ENCODE results near the gene LYSMD2. TPM values are rescaled to one million over a fixed set of nuclear protein-coding genes. Genes with fewer than 3 reads are reported as not detected.

LYSMD2 gene
- total RNA-seq, 1 experiment from 2014 or later = 2.2 TPM

DNA sequence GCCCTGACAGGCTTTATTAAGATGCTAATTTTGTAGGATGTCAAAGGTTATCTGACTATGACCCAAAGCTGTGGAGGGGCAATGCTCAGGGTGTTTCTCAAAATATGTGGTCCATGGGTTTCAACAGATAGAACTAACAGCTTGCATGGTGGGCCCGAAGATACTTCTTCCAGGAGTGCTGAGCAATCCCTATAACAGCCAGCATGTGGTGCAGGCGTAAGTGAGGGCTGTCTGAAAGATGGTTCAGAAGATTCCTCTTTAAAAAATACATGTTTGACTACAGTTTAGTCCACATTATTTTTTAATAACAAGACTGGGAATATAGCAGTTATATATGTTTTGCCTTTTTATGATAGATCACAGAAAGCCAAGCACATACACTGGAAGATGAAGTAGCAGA is 48.6 kb downstream of the LYSMD2 start (continued):
- TF ChIP-seq, protein P1, sequence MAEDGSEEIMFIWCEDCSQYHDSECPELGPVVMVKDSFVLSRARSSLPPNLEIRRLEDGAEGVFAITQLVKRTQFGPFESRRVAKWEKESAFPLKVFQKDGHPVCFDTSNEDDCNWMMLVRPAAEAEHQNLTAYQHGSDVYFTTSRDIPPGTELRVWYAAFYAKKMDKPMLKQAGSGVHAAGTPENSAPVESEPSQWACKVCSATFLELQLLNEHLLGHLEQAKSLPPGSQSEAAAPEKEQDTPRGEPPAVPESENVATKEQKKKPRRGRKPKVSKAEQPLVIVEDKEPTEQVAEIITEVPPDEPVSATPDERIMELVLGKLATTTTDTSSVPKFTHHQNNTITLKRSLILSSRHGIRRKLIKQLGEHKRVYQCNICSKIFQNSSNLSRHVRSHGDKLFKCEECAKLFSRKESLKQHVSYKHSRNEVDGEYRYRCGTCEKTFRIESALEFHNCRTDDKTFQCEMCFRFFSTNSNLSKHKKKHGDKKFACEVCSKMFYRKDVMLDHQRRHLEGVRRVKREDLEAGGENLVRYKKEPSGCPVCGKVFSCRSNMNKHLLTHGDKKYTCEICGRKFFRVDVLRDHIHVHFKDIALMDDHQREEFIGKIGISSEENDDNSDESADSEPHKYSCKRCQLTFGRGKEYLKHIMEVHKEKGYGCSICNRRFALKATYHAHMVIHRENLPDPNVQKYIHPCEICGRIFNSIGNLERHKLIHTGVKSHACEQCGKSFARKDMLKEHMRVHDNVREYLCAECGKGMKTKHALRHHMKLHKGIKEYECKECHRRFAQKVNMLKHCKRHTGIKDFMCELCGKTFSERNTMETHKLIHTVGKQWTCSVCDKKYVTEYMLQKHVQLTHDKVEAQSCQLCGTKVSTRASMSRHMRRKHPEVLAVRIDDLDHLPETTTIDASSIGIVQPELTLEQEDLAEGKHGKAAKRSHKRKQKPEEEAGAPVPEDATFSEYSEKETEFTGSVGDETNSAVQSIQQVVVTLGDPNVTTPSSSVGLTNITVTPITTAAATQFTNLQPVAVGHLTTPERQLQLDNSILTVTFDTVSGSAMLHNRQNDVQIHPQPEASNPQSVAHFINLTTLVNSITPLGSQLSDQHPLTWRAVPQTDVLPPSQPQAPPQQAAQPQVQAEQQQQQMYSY (CRISPR knock-in tag; IDR thresholded peaks at IDR 0.05) = no peak
- TF ChIP-seq ZNF121 (CRISPR knock-in tag; IDR thresholded peaks at IDR 0.05) = no peak
- TF ChIP-seq IRF2 (CRISPR knock-in tag; IDR thresholded peaks at IDR 0.05; ENCODE audit: borderline replicate concordance, low read depth) = no peak
- no peak for TF ChIP-seq PRRX2 (CRISPR knock-in tag; IDR thresholded peaks at IDR 0.05)
- TF ChIP-seq, protein P2, sequence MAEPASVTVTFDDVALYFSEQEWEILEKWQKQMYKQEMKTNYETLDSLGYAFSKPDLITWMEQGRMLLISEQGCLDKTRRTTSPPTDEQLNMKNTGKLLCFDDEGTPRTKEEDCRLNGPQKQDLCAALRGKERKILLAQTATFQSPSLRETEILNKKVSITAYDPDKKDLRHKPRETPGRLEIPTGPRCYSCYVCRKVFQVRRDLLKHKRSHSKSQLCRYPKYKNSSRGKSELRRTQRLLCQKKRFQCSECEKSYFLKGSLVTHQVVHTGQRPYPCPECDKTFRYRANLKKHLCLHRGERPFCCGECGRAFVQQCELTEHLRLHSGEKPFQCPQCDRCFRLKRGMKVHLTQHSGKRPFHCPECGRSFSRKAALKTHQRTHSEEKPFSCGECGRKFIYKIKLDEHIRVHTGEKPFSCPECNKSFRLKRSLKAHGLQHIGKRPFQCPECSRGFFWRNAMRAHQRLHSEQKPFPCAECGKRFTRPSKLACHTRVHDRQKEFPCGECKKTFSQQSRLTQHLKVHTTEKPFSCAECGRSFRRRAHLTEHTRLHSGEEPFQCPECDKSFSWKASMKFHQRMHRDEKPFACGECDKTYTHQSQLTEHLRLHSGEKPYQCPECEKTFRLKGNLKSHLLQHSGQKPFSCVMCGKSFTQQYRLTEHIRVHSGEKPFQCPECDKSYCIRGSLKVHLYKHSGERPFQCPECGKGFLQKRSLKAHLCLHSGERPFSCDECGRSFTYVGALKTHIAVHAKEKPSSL (CRISPR knock-in tag; conservative IDR thresholded peaks at IDR 0.05) = no peak
- no peak for TF ChIP-seq FOXK1 (CRISPR knock-in tag; IDR thresholded peaks at IDR 0.05)
- no peak for TF ChIP-seq ZNF416 (CRISPR knock-in tag; IDR thresholded peaks at IDR 0.05)
- TF ChIP-seq FOXJ3 (CRISPR knock-in tag; IDR thresholded peaks at IDR 0.05; ENCODE audit: borderline replicate concordance) = no peak
- TF ChIP-seq ZNF263 (CRISPR knock-in tag; IDR thresholded peaks at IDR 0.05; ENCODE audit: low read depth) = no peak
- TF ChIP-seq MXD4 (CRISPR knock-in tag; IDR thresholded peaks at IDR 0.05; ENCODE audit: borderline replicate concordance) = no peak
- no peak for TF ChIP-seq ZNF671 (CRISPR knock-in tag; IDR thresholded peaks at IDR 0.05)
- no peak for TF ChIP-seq ATF1 (CRISPR knock-in tag; IDR thresholded peaks at IDR 0.05)
- no peak for TF ChIP-seq CREM (CRISPR knock-in tag; IDR thresholded peaks at IDR 0.05)

DNA sequence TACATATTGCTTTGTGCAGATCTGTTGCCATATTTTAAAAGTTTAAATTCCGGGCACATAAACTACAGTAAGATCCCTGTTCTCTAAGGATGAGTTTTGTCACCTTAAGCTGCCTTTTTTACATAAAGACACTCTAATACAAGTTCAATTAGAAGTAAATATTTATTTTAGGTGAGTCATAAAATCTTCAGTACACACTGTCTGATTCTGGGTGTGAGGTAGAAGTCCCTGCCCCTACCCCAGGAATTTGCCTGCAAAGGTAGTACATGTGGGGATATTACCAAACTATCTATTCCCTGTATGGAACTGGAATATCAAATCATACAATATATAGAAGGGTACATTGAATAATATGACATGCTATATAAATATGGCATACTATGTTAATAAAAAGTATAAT is 49.9 kb downstream of the LYSMD2 start:
- Mint-ChIP-seq H3K9me3 (no peaks in the 10 kb centered on the region), H3K4me3 (no peak overlapping the region), H3K27ac (no peak overlapping the region), H3K4me1 (peaks cover 2% of the 10 kb centered on the region; the same call in 1 of the 2 replicates), H3K36me3 (no peaks in the 10 kb centered on the region), H3K27me3 (ENCODE audit: low read depth) (no peaks in the 10 kb centered on the region)
- CTCF ChIA-PET = no interaction called here
- ATAC-seq = no peak
- DNase-seq (ENCODE audit: low spot score) = no peak
- POLR2A ChIA-PET = no interaction called here
- TF ChIP-seq ZNF263 (CRISPR knock-in tag; IDR thresholded peaks at IDR 0.05; ENCODE audit: low read depth) (no peak), NFYB (CRISPR knock-in tag; conservative IDR thresholded peaks at IDR 0.05; ENCODE audit: low read depth) (no peak), HMGA2 (CRISPR knock-in tag; IDR thresholded peaks at IDR 0.05) (no peak), MXD4 (CRISPR knock-in tag; IDR thresholded peaks at IDR 0.05; ENCODE audit: borderline replicate concordance) (no peak), EMX1 (CRISPR knock-in tag; IDR thresholded peaks at IDR 0.05) (no peak)
- TF ChIP-seq, protein P3, sequence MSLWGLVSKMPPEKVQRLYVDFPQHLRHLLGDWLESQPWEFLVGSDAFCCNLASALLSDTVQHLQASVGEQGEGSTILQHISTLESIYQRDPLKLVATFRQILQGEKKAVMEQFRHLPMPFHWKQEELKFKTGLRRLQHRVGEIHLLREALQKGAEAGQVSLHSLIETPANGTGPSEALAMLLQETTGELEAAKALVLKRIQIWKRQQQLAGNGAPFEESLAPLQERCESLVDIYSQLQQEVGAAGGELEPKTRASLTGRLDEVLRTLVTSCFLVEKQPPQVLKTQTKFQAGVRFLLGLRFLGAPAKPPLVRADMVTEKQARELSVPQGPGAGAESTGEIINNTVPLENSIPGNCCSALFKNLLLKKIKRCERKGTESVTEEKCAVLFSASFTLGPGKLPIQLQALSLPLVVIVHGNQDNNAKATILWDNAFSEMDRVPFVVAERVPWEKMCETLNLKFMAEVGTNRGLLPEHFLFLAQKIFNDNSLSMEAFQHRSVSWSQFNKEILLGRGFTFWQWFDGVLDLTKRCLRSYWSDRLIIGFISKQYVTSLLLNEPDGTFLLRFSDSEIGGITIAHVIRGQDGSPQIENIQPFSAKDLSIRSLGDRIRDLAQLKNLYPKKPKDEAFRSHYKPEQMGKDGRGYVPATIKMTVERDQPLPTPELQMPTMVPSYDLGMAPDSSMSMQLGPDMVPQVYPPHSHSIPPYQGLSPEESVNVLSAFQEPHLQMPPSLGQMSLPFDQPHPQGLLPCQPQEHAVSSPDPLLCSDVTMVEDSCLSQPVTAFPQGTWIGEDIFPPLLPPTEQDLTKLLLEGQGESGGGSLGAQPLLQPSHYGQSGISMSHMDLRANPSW (CRISPR knock-in tag; conservative IDR thresholded peaks at IDR 0.05; ENCODE audit: low read depth) = no peak
- TF ChIP-seq, protein P4, sequence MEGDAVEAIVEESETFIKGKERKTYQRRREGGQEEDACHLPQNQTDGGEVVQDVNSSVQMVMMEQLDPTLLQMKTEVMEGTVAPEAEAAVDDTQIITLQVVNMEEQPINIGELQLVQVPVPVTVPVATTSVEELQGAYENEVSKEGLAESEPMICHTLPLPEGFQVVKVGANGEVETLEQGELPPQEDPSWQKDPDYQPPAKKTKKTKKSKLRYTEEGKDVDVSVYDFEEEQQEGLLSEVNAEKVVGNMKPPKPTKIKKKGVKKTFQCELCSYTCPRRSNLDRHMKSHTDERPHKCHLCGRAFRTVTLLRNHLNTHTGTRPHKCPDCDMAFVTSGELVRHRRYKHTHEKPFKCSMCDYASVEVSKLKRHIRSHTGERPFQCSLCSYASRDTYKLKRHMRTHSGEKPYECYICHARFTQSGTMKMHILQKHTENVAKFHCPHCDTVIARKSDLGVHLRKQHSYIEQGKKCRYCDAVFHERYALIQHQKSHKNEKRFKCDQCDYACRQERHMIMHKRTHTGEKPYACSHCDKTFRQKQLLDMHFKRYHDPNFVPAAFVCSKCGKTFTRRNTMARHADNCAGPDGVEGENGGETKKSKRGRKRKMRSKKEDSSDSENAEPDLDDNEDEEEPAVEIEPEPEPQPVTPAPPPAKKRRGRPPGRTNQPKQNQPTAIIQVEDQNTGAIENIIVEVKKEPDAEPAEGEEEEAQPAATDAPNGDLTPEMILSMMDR (IDR thresholded peaks at IDR 0.05) = no peak
- TF ChIP-seq, protein P1 (CRISPR knock-in tag; IDR thresholded peaks at IDR 0.05) = no peak
- TF ChIP-seq, protein P5, sequence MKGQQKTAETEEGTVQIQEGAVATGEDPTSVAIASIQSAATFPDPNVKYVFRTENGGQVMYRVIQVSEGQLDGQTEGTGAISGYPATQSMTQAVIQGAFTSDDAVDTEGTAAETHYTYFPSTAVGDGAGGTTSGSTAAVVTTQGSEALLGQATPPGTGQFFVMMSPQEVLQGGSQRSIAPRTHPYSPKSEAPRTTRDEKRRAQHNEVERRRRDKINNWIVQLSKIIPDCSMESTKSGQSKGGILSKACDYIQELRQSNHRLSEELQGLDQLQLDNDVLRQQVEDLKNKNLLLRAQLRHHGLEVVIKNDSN (CRISPR knock-in tag; IDR thresholded peaks at IDR 0.05) = no peak
- TF ChIP-seq, protein P6, sequence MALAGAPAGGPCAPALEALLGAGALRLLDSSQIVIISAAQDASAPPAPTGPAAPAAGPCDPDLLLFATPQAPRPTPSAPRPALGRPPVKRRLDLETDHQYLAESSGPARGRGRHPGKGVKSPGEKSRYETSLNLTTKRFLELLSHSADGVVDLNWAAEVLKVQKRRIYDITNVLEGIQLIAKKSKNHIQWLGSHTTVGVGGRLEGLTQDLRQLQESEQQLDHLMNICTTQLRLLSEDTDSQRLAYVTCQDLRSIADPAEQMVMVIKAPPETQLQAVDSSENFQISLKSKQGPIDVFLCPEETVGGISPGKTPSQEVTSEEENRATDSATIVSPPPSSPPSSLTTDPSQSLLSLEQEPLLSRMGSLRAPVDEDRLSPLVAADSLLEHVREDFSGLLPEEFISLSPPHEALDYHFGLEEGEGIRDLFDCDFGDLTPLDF (CRISPR knock-in tag; IDR thresholded peaks at IDR 0.05) = no peak

Measured in WTC11 (cell line).